Effector memory CD8-positive, alpha-beta T cell (primary cell): ENCODE measurements around the gene CEP104.
A peak's percentile ranks its signal among the peaks of the same experiment; 100 is the strongest.
"Not testable (repeated sequence)": the region's sequence is repeated elsewhere in the genome, so short reads cannot be mapped to it uniquely, and the experiment has no call there.

Source experiments
- ATAC-seq: fragments of 150-1000 bp; cut with Tn5 transposase; replicated peaks from 2 replicates; pipeline ENCODE4 v1.10.0; 2021; ENCODE audit warnings: mild to moderate bottlenecking, moderate library complexity
- DNase-seq, 3 experiments: peaks; one replicate each; pipeline ENCODE4 v3.0.0; 2021
- H3K27ac Mint-ChIP-seq, 2 donors: one replicate each; pipeline ENCODE4 v1.8.0; 2022; ENCODE audit warnings: mild to moderate bottlenecking in 2 of 2, mixed read lengths in 2 of 2, moderate library complexity in 2 of 2
- H3K27me3 Mint-ChIP-seq, 2 donors: one replicate each; pipeline ENCODE4 v1.8.0; 2022; ENCODE audit warnings: mixed read lengths in 2 of 2
- H3K36me3 Mint-ChIP-seq: one replicate; pipeline ENCODE4 v1.8.0; 2022; ENCODE audit warnings: mild to moderate bottlenecking, moderate library complexity, mixed read lengths; ENCODE audit not compliant: insufficient read depth
- H3K4me1 Mint-ChIP-seq, 2 donors: one replicate each; pipeline ENCODE4 v1.8.0; 2022; ENCODE audit warnings: low read depth in 2 of 2, mixed read lengths in 2 of 2
- H3K4me3 Mint-ChIP-seq, 2 donors: one replicate each; pipeline ENCODE4 v1.8.0; 2022; ENCODE audit warnings: mild to moderate bottlenecking in 2 of 2, mixed read lengths in 2 of 2, moderate library complexity in 2 of 2
- H3K9me3 Mint-ChIP-seq, 2 donors: one replicate each; pipeline ENCODE4 v1.8.0; 2022; ENCODE audit warnings: mixed read lengths in 2 of 2

CEP104 gene

GRCh38 chr1:3807769-3808168 is 49.2 kb downstream of the CEP104 start:
- no peaks in the 10 kb centered on the region for H3K9me3 Mint-ChIP-seq
- H3K4me3 Mint-ChIP-seq: no peak overlapping the region
- peaks cover 34 to 43% of the 10 kb centered on the region in 2 donors for H3K27me3 Mint-ChIP-seq
- DNase-seq (no peak), ATAC-seq (no peak)
- H3K27ac Mint-ChIP-seq: peak overlapping the region in 1 of 2 donors; percentile 17
- peaks cover 4 to 6% of the 10 kb centered on the region in 2 donors for H3K4me1 Mint-ChIP-seq
- no peaks in the 10 kb centered on the region for H3K36me3 Mint-ChIP-seq

- Mint-ChIP-seq H3K4me1 (peaks cover 5 to 6% of the 10 kb centered on the region in 2 donors), H3K9me3 (no peaks in the 10 kb centered on the region), H3K27ac (no peak overlapping the region), H3K36me3 (no peaks in the 10 kb centered on the region), H3K4me3 (no peak overlapping the region), H3K27me3 (peaks cover 42 to 59% of the 10 kb centered on the region in 2 donors)
- no peak for DNase-seq
- ATAC-seq: no peak
These were observed 52.0 kb downstream of the CEP104 start for GRCh38 chr1:3805038-3805437.

GRCh38 chr1:3804627-3804944 is 52.4 kb downstream of the CEP104 start:
- ATAC-seq, H3K36me3 Mint-ChIP-seq, DNase-seq, H3K4me3 Mint-ChIP-seq, H3K4me1 Mint-ChIP-seq, H3K9me3 Mint-ChIP-seq, H3K27ac Mint-ChIP-seq: not testable (repeated sequence)
- H3K27me3 Mint-ChIP-seq: peaks cover 47 to 63% of the 10 kb centered on the region in 2 donors

- peaks cover 49 to 65% of the 10 kb centered on the region in 2 donors for H3K27me3 Mint-ChIP-seq
- no peak overlapping the region for H3K27ac Mint-ChIP-seq
- H3K4me3 Mint-ChIP-seq: no peak overlapping the region
- no peak for ATAC-seq
- H3K36me3 Mint-ChIP-seq: peaks cover 5% of the 10 kb centered on the region
- no peak for DNase-seq
- H3K9me3 Mint-ChIP-seq: no peaks in the 10 kb centered on the region
- peaks cover 3 to 4% of the 10 kb centered on the region in 2 donors for H3K4me1 Mint-ChIP-seq
These were observed 52.9 kb downstream of the CEP104 start for GRCh38 chr1:3803905-3804626.

GRCh38 chr1:3800795-3801194 is 56.2 kb downstream of the CEP104 start:
- not testable (repeated sequence) for H3K9me3 Mint-ChIP-seq

GRCh38 chr1:3799976-3800685 is 56.9 kb downstream of the CEP104 start:
- H3K9me3 Mint-ChIP-seq: peaks cover 5 to 7% of the 10 kb centered on the region in 2 donors
- H3K27ac Mint-ChIP-seq: no peak overlapping the region
- no peak overlapping the region for H3K4me3 Mint-ChIP-seq
- peaks cover 17 to 18% of the 10 kb centered on the region in 2 donors for H3K4me1 Mint-ChIP-seq
- H3K36me3 Mint-ChIP-seq: peaks cover 10% of the 10 kb centered on the region
- peaks cover 38 to 43% of the 10 kb centered on the region in 2 donors for H3K27me3 Mint-ChIP-seq
- DNase-seq (no peak), ATAC-seq (no peak)

More at GRCh38 chr1:3800795-3801194, 56.2 kb downstream of the CEP104 start:
- H3K4me1 Mint-ChIP-seq: peaks cover 12 to 13% of the 10 kb centered on the region in 2 donors
- not testable (repeated sequence) for DNase-seq, H3K27ac Mint-ChIP-seq, ATAC-seq, H3K4me3 Mint-ChIP-seq
- H3K27me3 Mint-ChIP-seq: peaks cover 45 to 50% of the 10 kb centered on the region in 2 donors
- H3K36me3 Mint-ChIP-seq: peaks cover 10% of the 10 kb centered on the region

- ATAC-seq: peak; percentile 99
- H3K27ac Mint-ChIP-seq: peak within 1 kb of the TSS; percentile 94 to 95
- H3K27me3 Mint-ChIP-seq: peaks cover 11 to 21% of the 10 kb centered on the region in 2 donors
- H3K36me3 Mint-ChIP-seq: peaks cover 22% of the 10 kb centered on the region
- H3K9me3 Mint-ChIP-seq: peaks cover 5 to 7% of the 10 kb centered on the region in 2 donors
- DNase-seq: peak; percentile 93
- H3K4me3 Mint-ChIP-seq: peak within 1 kb of the TSS; percentile 86 to 95
- H3K4me1 Mint-ChIP-seq: peaks cover 21 to 42% of the 10 kb centered on the region in 2 donors
These were observed 60.6 kb downstream of the CEP104 start, which contains the start of gene LRRC47 for GRCh38 chr1:3796215-3797061. Gene LRRC47 (minus strand): TSS chr1:3796498. CDS start chr1:3796476, 22 bp downstream.

GRCh38 chr1:3795453-3796214 is 61.4 kb downstream of the CEP104 start:
- peaks cover 18 to 42% of the 10 kb centered on the region in 2 donors for H3K4me1 Mint-ChIP-seq
- DNase-seq (no peak), ATAC-seq (peak; percentile 13)
- peak overlapping the region; percentile 94 to 95 for H3K27ac Mint-ChIP-seq
- H3K9me3 Mint-ChIP-seq: peaks cover 5 to 7% of the 10 kb centered on the region in 2 donors
- H3K36me3 Mint-ChIP-seq: peaks cover 22% of the 10 kb centered on the region
- peaks cover 7 to 13% of the 10 kb centered on the region in 2 donors for H3K27me3 Mint-ChIP-seq
- peak overlapping the region; percentile 86 to 95 for H3K4me3 Mint-ChIP-seq

GRCh38 chr1:3790952-3791351 is 66.1 kb downstream of the CEP104 start:
- ATAC-seq (no peak), DNase-seq (no peak)
- Mint-ChIP-seq H3K9me3 (no peaks in the 10 kb centered on the region), H3K4me3 (no peak overlapping the region), H3K27ac (peak overlapping the region in 1 of 2 donors; percentile 77), H3K36me3 (peaks cover 39% of the 10 kb centered on the region), H3K4me1 (peaks cover 32 to 50% of the 10 kb centered on the region in 2 donors), H3K27me3 (no peaks in the 10 kb centered on the region)

GRCh38 chr1:3790500-3790923 is 66.5 kb downstream of the CEP104 start:
- Mint-ChIP-seq H3K27ac (no peak overlapping the region), H3K4me3 (no peak overlapping the region), H3K9me3 (no peaks in the 10 kb centered on the region), H3K27me3 (no peaks in the 10 kb centered on the region), H3K36me3 (peaks cover 43% of the 10 kb centered on the region), H3K4me1 (peaks cover 31 to 48% of the 10 kb centered on the region in 2 donors)
- ATAC-seq (no peak), DNase-seq (no peak)

- Mint-ChIP-seq H3K4me3 (no peak overlapping the region), H3K9me3 (no peaks in the 10 kb centered on the region), H3K27ac (peak overlapping the region in 1 of 2 donors; percentile 35), H3K27me3 (no peaks in the 10 kb centered on the region), H3K36me3 (peaks cover 52% of the 10 kb centered on the region), H3K4me1 (peaks cover 27 to 42% of the 10 kb centered on the region in 2 donors)
- DNase-seq (no peak), ATAC-seq (no peak)
These were observed 67.3 kb downstream of the CEP104 start for GRCh38 chr1:3789421-3790300.
